Measurements from ENCODE around the gene RELN. TPM values are rescaled to one million over a fixed set of nuclear protein-coding genes. Genes with fewer than 3 reads are reported as not detected.

RELN gene
- total RNA-seq, 1 donor from 2014 or later: 14.1 TPM

DNA sequence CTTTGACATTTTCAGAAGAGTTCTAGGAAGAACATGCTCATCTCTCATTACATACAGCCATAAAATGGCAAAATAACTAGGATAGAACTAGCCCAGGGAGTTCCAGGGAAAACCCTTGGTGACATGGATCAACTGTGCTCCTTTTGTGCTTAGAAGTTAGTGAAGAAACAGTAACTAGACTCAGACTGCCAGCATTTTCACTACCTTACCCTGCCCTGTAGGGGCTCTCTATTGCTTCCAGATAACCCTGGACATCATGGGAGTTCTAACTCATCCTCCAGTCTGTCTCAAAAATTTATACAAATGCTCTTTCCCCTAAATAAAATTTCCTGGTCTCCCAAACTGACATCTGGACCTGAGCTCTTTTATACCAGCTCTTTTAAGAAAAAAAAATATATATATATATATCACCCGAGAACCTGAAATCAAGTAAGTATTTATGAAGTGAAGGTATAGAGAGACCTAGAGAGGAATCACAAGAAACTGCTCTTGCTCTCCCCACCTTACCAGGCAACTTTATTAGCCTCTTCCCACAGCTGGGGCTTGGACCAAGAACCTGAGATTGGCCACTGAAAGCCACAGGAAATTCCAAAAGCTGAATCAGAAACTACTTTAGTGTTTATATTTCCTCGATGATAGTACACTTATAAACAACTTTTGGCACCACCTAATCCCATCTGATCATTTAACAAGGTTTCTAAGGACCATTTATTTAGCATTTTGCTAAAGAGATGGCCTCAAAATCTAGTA is 101.4 kb downstream of the RELN start:
- Histone ChIP-seq H3K4me1 (ENCODE audit: control insufficient read depth in 3 of 3, insufficient read depth in 3 of 3, low read length in 3 of 3) (no peaks in the 10 kb centered on the region), H3K27me3 (ENCODE audit: control insufficient read depth in 3 of 3, insufficient read depth in 3 of 3, low read length in 3 of 3) (no peaks in the 10 kb centered on the region), H3K36me3 (ENCODE audit: control insufficient read depth in 3 of 3, insufficient read depth in 3 of 3, low read length in 3 of 3) (no peaks in the 10 kb centered on the region), H3K4me3 (ENCODE audit: low read length in 3 of 3) (no peak overlapping the region), H3K9ac (ENCODE audit: low read depth in 1 of 3, low read length in 3 of 3) (no peak overlapping the region), H3K27ac (ENCODE audit: low read depth, low read length) (no peak overlapping the region), H3K9me3 (ENCODE audit: control insufficient read depth in 3 of 3, low read length in 3 of 3) (no peaks in the 10 kb centered on the region)

DNA sequence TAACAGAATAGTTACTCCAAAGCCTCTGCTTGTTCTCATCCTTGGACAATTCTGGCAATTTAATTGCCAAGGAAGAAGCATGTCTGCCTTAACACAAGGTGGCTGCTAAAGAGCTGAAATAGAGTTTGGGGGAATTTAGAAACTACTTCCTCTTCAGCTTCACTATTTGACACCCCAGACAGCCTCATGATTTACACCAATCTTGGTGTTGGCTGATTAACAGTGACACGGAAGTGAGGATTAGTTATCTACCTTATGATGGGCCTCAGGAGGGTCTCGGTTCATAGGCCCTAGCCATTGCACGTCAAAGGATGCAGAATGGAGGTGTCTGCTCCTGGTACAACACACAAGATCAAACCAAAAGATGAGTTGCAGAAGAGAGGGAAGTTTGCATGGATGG is 102.4 kb downstream of the RELN start:
- H3K27ac ChIP-seq (ENCODE audit: low read depth, low read length): no peak overlapping the region
- H3K27me3 ChIP-seq (ENCODE audit: control insufficient read depth in 3 of 3, insufficient read depth in 3 of 3, low read length in 3 of 3): no peaks in the 10 kb centered on the region
- no peaks in the 10 kb centered on the region for H3K4me1 ChIP-seq (ENCODE audit: control insufficient read depth in 3 of 3, insufficient read depth in 3 of 3, low read length in 3 of 3)
- no peak overlapping the region for H3K9ac ChIP-seq (ENCODE audit: low read depth in 1 of 3, low read length in 3 of 3)
- H3K9me3 ChIP-seq (ENCODE audit: control insufficient read depth in 3 of 3, low read length in 3 of 3): no peaks in the 10 kb centered on the region
- H3K4me3 ChIP-seq (ENCODE audit: low read length in 3 of 3): no peak overlapping the region
- H3K36me3 ChIP-seq (ENCODE audit: control insufficient read depth in 3 of 3, insufficient read depth in 3 of 3, low read length in 3 of 3): no peaks in the 10 kb centered on the region

- Histone ChIP-seq H3K9me3 (ENCODE audit: control insufficient read depth in 3 of 3, low read length in 3 of 3) (no peaks in the 10 kb centered on the region), H3K27ac (ENCODE audit: low read depth, low read length) (no peak overlapping the region), H3K4me1 (ENCODE audit: control insufficient read depth in 3 of 3, insufficient read depth in 3 of 3, low read length in 3 of 3) (no peaks in the 10 kb centered on the region), H3K27me3 (ENCODE audit: control insufficient read depth in 3 of 3, insufficient read depth in 3 of 3, low read length in 3 of 3) (no peaks in the 10 kb centered on the region), H3K4me3 (ENCODE audit: low read length in 3 of 3) (no peak overlapping the region), H3K36me3 (ENCODE audit: control insufficient read depth in 3 of 3, insufficient read depth in 3 of 3, low read length in 3 of 3) (no peaks in the 10 kb centered on the region), H3K9ac (ENCODE audit: low read depth in 1 of 3, low read length in 3 of 3) (no peak overlapping the region)
Measured at GRCh38 chr7:103879928-103880600, 109.4 kb downstream of the RELN start.

GRCh38 chr7:103879411-103879810 is 110.0 kb downstream of the RELN start:
- no peak overlapping the region for H3K27ac ChIP-seq (ENCODE audit: low read depth, low read length)
- no peak overlapping the region for H3K9ac ChIP-seq (ENCODE audit: low read depth in 1 of 3, low read length in 3 of 3)
- H3K4me3 ChIP-seq (ENCODE audit: low read length in 3 of 3): no peak overlapping the region
- H3K36me3 ChIP-seq (ENCODE audit: control insufficient read depth in 3 of 3, insufficient read depth in 3 of 3, low read length in 3 of 3): no peaks in the 10 kb centered on the region
- H3K4me1 ChIP-seq (ENCODE audit: control insufficient read depth in 3 of 3, insufficient read depth in 3 of 3, low read length in 3 of 3): no peaks in the 10 kb centered on the region
- H3K27me3 ChIP-seq (ENCODE audit: control insufficient read depth in 3 of 3, insufficient read depth in 3 of 3, low read length in 3 of 3): no peaks in the 10 kb centered on the region
- H3K9me3 ChIP-seq (ENCODE audit: control insufficient read depth in 3 of 3, low read length in 3 of 3): no peaks in the 10 kb centered on the region

DNA sequence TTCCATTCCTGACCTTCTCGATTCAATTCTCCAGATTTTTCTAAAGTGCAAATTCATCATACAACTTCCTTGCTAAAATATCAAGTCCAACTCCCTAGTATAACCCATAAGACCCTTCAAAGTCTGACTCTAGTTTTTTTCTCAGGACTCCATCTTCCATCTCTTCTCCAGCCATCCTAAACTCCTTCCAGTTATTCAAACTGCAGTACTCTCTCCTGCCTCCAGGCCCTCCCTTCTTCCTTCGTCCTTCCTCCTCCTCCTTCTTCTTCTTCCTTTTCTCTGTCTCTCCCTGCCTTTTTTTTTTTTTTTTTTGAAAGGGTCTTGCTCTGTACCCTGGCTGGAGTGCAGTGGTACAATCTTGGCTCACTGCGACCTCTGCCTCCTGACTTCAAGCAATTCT is 111.9 kb downstream of the RELN start:
- H3K4me3 ChIP-seq (ENCODE audit: low read length in 3 of 3): no peak overlapping the region
- no peak overlapping the region for H3K27ac ChIP-seq (ENCODE audit: low read depth, low read length)
- H3K9ac ChIP-seq (ENCODE audit: low read depth in 1 of 3, low read length in 3 of 3): no peak overlapping the region
- H3K27me3 ChIP-seq (ENCODE audit: control insufficient read depth in 3 of 3, insufficient read depth in 3 of 3, low read length in 3 of 3): no peaks in the 10 kb centered on the region
- no peaks in the 10 kb centered on the region for H3K36me3 ChIP-seq (ENCODE audit: control insufficient read depth in 3 of 3, insufficient read depth in 3 of 3, low read length in 3 of 3)
- no peaks in the 10 kb centered on the region for H3K4me1 ChIP-seq (ENCODE audit: control insufficient read depth in 3 of 3, insufficient read depth in 3 of 3, low read length in 3 of 3)
- H3K9me3 ChIP-seq (ENCODE audit: control insufficient read depth in 3 of 3, low read length in 3 of 3): no peaks in the 10 kb centered on the region

DNA sequence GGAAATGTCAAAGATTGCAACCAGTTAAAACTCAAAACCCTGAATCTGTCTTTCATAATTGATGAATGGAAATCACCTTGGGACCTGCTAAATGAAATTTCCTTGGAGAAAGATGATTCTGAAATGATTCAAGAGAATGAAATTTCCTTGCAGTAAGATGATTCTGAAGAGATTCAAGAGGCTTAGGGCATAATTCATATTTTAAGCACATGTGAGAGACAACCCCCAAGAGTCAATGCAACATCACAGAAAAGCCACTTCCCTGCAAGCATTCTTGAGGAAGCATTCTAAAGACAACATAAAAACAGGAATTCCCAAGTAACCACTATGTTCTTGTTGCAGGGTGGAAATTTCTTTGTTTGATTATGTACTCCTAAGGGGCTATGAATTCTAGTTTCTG is 113.7 kb downstream of the RELN start:
- Histone ChIP-seq H3K27ac (ENCODE audit: low read depth, low read length) (no peak overlapping the region), H3K4me1 (ENCODE audit: control insufficient read depth in 3 of 3, insufficient read depth in 3 of 3, low read length in 3 of 3) (no peaks in the 10 kb centered on the region), H3K27me3 (ENCODE audit: control insufficient read depth in 3 of 3, insufficient read depth in 3 of 3, low read length in 3 of 3) (no peaks in the 10 kb centered on the region), H3K9ac (ENCODE audit: low read depth in 1 of 3, low read length in 3 of 3) (no peak overlapping the region), H3K4me3 (ENCODE audit: low read length in 3 of 3) (no peak overlapping the region), H3K9me3 (ENCODE audit: control insufficient read depth in 3 of 3, low read length in 3 of 3) (no peaks in the 10 kb centered on the region), H3K36me3 (ENCODE audit: control insufficient read depth in 3 of 3, insufficient read depth in 3 of 3, low read length in 3 of 3) (no peaks in the 10 kb centered on the region)

GRCh38 chr7:103871473-103871872 is 118.0 kb downstream of the RELN start:
- no peaks in the 10 kb centered on the region for H3K9me3 ChIP-seq (ENCODE audit: control insufficient read depth in 3 of 3, low read length in 3 of 3)
- H3K27me3 ChIP-seq (ENCODE audit: control insufficient read depth in 3 of 3, insufficient read depth in 3 of 3, low read length in 3 of 3): no peaks in the 10 kb centered on the region
- no peaks in the 10 kb centered on the region for H3K4me1 ChIP-seq (ENCODE audit: control insufficient read depth in 3 of 3, insufficient read depth in 3 of 3, low read length in 3 of 3)
- H3K27ac ChIP-seq (ENCODE audit: low read depth, low read length): no peak overlapping the region
- H3K4me3 ChIP-seq (ENCODE audit: low read length in 3 of 3): no peak overlapping the region
- no peak overlapping the region for H3K9ac ChIP-seq (ENCODE audit: low read depth in 1 of 3, low read length in 3 of 3)
- no peaks in the 10 kb centered on the region for H3K36me3 ChIP-seq (ENCODE audit: control insufficient read depth in 3 of 3, insufficient read depth in 3 of 3, low read length in 3 of 3)

DNA sequence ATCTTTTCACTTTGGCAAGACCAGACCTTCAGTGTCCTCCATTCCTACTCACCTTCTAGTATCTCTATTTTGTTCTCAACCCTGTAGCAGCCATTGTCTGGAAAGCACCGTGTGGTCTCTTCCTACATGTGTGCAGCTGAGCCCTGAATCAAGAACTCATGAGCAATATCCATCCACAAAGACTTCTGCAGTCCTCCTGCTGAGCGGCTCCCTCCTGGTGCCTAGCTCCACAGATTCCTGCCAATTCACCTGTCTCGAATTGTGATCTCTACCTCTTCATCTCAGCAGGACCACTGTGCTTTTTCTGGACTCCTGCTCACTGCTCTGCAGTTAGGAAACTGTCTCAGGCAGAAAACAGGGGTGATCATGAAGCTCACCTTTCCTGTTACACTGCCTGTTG is 118.8 kb downstream of the RELN start:
- no peak overlapping the region for H3K27ac ChIP-seq (ENCODE audit: low read depth, low read length)
- no peaks in the 10 kb centered on the region for H3K36me3 ChIP-seq (ENCODE audit: control insufficient read depth in 3 of 3, insufficient read depth in 3 of 3, low read length in 3 of 3)
- H3K9me3 ChIP-seq (ENCODE audit: control insufficient read depth in 3 of 3, low read length in 3 of 3): no peaks in the 10 kb centered on the region
- H3K9ac ChIP-seq (ENCODE audit: low read depth in 1 of 3, low read length in 3 of 3): no peak overlapping the region
- no peaks in the 10 kb centered on the region for H3K27me3 ChIP-seq (ENCODE audit: control insufficient read depth in 3 of 3, insufficient read depth in 3 of 3, low read length in 3 of 3)
- H3K4me3 ChIP-seq (ENCODE audit: low read length in 3 of 3): no peak overlapping the region
- no peaks in the 10 kb centered on the region for H3K4me1 ChIP-seq (ENCODE audit: control insufficient read depth in 3 of 3, insufficient read depth in 3 of 3, low read length in 3 of 3)

GRCh38 chr7:103867874-103868273 is 121.6 kb downstream of the RELN start:
- Histone ChIP-seq H3K4me1 (ENCODE audit: control insufficient read depth in 3 of 3, insufficient read depth in 3 of 3, low read length in 3 of 3) (no peaks in the 10 kb centered on the region), H3K4me3 (ENCODE audit: low read length in 3 of 3) (no peak overlapping the region), H3K36me3 (ENCODE audit: control insufficient read depth in 3 of 3, insufficient read depth in 3 of 3, low read length in 3 of 3) (no peaks in the 10 kb centered on the region), H3K27ac (ENCODE audit: low read depth, low read length) (no peak overlapping the region), H3K9me3 (ENCODE audit: control insufficient read depth in 3 of 3, low read length in 3 of 3) (no peaks in the 10 kb centered on the region), H3K9ac (ENCODE audit: low read depth in 1 of 3, low read length in 3 of 3) (no peak overlapping the region), H3K27me3 (ENCODE audit: control insufficient read depth in 3 of 3, insufficient read depth in 3 of 3, low read length in 3 of 3) (no peaks in the 10 kb centered on the region)

- Histone ChIP-seq H3K4me1 (ENCODE audit: control insufficient read depth in 3 of 3, insufficient read depth in 3 of 3, low read length in 3 of 3) (no peaks in the 10 kb centered on the region), H3K36me3 (ENCODE audit: control insufficient read depth in 3 of 3, insufficient read depth in 3 of 3, low read length in 3 of 3) (no peaks in the 10 kb centered on the region), H3K27me3 (ENCODE audit: control insufficient read depth in 3 of 3, insufficient read depth in 3 of 3, low read length in 3 of 3) (no peaks in the 10 kb centered on the region), H3K4me3 (ENCODE audit: low read length in 3 of 3) (no peak overlapping the region), H3K9me3 (ENCODE audit: control insufficient read depth in 3 of 3, low read length in 3 of 3) (no peaks in the 10 kb centered on the region), H3K27ac (ENCODE audit: low read depth, low read length) (no peak overlapping the region), H3K9ac (ENCODE audit: low read depth in 1 of 3, low read length in 3 of 3) (no peak overlapping the region)
Measured at GRCh38 chr7:103866919-103867318, 122.5 kb downstream of the RELN start.

Data from skeletal muscle tissue (tissue), 4 donors.